Measurements from ENCODE around the gene BMPR2.

The BMPR2 gene

GRCh38 chr2:202599105-202599504 is 223.0 kb downstream of the BMPR2 start:
- no peak for DNase-seq (ENCODE audit: low read depth in 3 of 3)

GRCh38 chr2:202599911-202600310 is 223.8 kb downstream of the BMPR2 start:
- no peak for DNase-seq (ENCODE audit: low read depth in 3 of 3)

DNA sequence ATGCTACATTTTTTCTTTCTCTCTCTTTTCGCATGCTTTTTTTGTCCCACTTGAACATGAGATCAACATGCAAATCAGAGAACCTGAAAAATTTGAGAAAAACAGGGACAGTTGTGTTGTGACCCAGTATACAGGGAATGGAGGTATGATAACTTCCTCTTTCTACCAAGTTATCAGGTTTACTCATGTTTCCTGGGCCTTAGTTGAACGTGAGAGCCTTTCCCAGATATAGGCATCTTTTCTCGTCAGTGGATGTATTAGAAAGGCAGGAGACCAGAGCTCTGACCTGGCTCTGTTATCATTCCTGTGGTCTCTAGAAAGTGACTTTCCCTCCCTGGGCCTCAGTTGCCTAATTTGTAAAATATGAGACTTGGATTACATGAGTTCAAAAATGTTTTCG is 228.6 kb downstream of the BMPR2 start:
- DNase-seq (ENCODE audit: low read depth in 3 of 3), result no peak

DNA sequence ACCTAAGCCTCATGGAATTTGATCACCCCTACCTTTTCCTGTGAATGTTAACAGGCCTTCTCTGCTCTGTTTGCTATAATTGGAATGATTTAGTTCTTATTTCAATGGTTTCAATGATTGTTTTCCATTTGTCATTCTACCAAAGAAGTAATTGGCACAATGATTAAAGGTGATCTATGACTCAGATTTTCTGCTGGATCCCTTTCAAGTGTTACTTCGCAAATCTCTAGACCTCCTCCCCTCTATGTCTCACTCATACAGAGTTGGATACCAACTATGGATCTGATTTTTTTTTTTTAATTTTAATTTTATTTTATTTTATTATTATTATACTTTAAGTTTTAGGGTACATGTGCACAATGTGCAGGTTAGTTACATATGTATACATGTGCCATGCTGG is 229.0 kb downstream of the BMPR2 start:
- DNase-seq (ENCODE audit: low read depth in 3 of 3), result no peak

GRCh38 chr2:202608142-202608852 is 232.2 kb downstream of the BMPR2 start:
- no peak for DNase-seq (ENCODE audit: low read depth in 3 of 3)

GRCh38 chr2:202609381-202610145 is 233.4 kb downstream of the BMPR2 start:
- DNase-seq (ENCODE audit: low read depth in 3 of 3), result no peak

DNA sequence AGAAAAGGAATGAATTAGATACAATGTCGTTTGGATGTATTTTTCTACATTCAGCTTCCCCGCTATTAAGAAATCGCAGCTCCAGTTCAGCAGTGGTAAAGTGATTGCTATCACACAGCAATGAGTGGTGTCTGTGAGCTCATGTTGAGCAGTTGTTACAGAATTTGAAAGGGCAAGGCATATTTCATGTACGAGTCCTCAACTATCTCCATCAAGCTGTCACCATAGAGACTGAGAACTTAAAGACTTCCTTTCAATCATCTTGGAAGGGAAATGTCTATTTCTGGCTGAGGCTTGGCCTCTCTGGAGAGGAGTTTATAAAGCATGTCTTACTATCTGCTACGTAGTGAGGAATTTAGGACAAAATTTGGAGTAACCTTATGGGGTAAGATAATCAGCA is 234.3 kb downstream of the BMPR2 start:
- no peak for DNase-seq (ENCODE audit: low read depth in 3 of 3)

DNA sequence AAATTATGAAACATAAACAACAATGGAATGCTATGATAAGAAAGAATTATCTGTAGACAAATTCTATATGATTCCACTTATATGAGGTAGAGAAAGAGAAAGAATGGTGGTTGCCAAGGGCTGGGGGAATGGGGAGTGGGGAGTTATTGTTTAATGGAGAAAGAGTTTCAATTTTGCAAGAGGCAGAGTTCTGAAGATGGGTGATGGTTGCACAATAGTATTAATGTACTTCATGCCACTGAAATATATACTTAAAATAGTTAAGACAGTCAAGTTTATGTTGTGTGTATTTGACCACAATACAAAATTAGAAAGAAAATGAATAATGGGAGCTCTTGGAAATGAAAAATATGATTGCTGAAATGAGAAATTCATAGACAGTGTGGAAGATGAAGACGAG is 236.0 kb downstream of the BMPR2 start:
- no peak for DNase-seq (ENCODE audit: low read depth in 3 of 3)

DNA sequence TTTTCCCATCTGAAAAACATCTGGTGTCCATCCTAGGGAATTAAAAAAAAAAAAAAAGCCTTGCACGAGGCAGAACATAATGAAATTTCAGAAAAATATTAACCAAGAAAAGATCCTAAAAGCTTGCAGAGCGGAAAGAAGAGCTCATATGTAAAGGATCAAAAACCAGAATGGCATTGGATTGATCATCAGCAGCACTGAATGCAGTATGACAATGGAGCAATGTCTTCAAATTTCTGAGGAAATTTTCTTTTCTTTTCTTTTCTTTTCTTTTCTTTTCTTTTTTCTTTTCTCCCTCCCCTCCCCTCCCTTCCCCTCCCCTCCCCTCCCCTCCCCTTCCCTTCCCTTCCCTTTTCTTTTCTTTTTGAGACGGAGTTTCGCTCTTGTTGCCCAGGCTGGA is 237.4 kb downstream of the BMPR2 start:
- no peak for DNase-seq (ENCODE audit: low read depth in 3 of 3)
